ENCODE data around the gene SORCS2. TPM values are rescaled to one million over a fixed set of nuclear protein-coding genes. Genes with fewer than 3 reads are reported as not detected.

Gene SORCS2
- total and polyA plus RNA-seq, 2 of the 8 experiments (the other 6 are each of a cell fraction or from before 2014, with no cell fraction given) = 0.36 to 1.8 TPM

DNA sequence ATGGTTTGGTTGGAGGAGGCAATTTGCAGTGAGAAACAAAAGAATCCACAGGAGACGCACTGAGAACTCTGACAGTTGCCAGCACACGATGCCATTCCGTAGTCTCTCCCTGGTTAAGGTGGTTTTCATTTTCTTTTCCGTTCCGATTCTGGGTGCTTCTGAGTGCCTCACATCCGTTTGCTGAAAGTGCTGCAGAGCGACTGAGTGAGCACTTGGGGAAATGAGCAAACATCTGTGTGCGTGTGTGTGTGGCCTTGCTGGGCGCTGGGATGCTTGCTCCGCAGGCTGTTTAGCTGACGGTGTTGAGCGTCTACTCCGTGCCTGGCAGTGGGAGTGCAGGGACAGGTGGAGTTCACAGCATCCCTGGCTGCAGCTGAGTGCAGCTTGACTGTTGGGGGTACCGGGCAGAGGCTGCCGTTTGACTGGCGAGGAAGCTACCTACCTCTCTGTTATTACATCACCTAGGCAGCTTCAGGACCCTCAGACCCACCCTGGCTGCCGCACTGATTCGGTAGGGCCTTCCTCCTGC is 49.3 kb downstream of the SORCS2 start (continued):
- no peak for TF ChIP-seq CHD7 (IDR thresholded peaks at IDR 0.05; ENCODE audit: insufficient replicate concordance, low read length)
- TF ChIP-seq RNF2 (IDR thresholded peaks at IDR 0.05; ENCODE audit: borderline replicate concordance, low read depth, low read length, missing control alignments, poor library complexity, severe bottlenecking) = no peak
- TF ChIP-seq RXRA (IDR thresholded peaks at IDR 0.05; ENCODE audit: insufficient read depth, low read depth, low read length) = no peak
- TF ChIP-seq HDAC6 (IDR thresholded peaks at IDR 0.05; ENCODE audit: low read depth, low read length) = no peak
- no peak for TF ChIP-seq GABPA (IDR thresholded peaks at IDR 0.05; ENCODE audit: borderline replicate concordance, insufficient read depth, low read length)
- TF ChIP-seq TBP (IDR thresholded peaks at IDR 0.05; ENCODE audit: low read depth, low read length) = no peak
- TF ChIP-seq TAF7 (optimal IDR thresholded peaks at IDR 0.05; ENCODE audit: borderline replicate concordance, low read depth, low read length) = no peak
- TF ChIP-seq PHF8 (conservative IDR thresholded peaks at IDR 0.05; ENCODE audit: low read depth, low read length) = no peak
- no peak for TF ChIP-seq NANOG (IDR thresholded peaks at IDR 0.05; ENCODE audit: insufficient read depth, low read depth, low read length, poor library complexity, severe bottlenecking)
- no peak for TF ChIP-seq CHD1 (IDR thresholded peaks at IDR 0.05; ENCODE audit: low read depth, low read length)
- TF ChIP-seq TEAD4 (IDR thresholded peaks at IDR 0.05; ENCODE audit: low read depth, low read length) = no peak
